NCI-H1930 (cell line): ENCODE results near the gene SOWAHB.

Source experiments
- DNase-seq, 2 experiments: peaks; one replicate each; lab custom pipeline; 2025; lab: John Stamatoyannopoulos, UW

SOWAHB gene, protein sequence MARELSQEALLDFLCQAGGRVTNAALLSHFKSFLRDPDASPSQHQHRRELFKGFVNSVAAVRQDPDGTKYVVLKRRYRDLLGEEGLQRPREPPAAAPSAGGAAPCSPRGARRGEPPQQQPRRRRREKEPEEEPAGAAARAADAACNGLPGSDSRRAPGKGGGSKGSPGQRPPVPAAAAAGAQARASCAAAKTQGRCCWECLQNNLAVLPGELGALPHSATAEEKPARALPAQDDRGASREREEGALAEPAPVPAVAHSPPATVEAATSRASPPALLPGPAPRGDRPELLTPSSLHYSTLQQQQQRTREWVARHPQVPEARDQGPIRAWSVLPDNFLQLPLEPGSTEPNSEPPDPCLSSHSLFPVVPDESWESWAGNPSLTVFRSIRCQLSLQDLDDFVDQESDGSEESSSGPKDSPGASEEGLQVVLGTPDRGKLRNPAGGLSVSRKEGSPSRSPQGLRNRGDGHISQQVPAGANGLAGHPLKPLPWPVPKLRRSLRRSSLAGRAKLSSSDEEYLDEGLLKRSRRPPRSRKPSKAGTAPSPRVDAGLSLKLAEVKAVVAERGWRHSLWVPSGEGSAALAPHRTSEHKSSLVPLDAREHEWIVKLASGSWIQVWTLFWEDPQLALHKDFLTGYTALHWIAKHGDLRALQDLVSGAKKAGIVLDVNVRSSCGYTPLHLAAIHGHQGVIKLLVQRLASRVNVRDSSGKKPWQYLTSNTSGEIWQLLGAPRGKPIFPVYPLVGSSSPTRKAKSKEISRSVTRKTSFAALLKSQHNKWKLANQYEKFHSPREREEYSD

DNA sequence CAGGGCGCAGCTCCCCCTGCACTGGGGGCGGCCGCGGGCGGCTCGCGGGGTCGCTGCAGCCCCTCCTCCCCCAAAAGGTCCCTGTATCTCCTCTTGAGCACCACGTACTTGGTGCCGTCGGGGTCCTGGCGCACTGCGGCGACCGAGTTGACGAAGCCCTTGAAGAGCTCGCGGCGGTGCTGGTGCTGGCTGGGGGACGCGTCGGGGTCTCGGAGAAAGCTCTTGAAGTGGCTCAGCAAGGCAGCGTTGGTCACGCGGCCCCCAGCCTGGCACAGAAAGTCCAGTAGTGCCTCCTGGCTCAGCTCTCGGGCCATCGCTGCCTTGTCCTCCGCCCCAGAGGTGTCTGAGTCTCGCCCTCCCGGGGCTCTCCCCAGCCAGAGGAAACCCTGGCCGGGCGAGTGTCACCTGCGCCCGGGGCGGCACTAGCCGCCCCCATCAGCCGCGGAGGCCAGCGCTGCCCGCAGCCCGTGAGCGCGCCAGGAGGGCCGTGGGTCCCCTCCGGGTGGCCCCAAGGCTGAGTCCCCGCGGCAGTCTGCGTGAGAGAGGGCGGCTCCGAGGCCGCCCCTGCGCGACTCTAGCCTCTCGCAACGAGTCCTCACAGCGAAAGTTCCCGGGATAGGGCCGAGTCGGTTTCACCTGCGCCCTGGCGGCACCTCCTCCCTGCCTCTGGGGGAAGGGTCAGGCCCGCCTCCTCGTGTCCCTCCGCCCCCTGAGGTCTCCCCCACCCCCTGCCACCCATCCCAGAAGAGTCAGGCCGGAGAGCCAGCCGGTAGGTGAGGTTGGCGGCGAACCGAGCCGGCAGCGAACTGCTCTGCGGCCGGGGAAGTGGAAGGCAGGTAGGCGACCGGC is at the start of gene SOWAHB:
Gene SOWAHB, minus strand, starts transcription at position 609 of the 849 bp plus-strand sequence. Its CDS starts 295 bp downstream, at position 314.
- DNase-seq: peak; percentile 35 to 60

DNA sequence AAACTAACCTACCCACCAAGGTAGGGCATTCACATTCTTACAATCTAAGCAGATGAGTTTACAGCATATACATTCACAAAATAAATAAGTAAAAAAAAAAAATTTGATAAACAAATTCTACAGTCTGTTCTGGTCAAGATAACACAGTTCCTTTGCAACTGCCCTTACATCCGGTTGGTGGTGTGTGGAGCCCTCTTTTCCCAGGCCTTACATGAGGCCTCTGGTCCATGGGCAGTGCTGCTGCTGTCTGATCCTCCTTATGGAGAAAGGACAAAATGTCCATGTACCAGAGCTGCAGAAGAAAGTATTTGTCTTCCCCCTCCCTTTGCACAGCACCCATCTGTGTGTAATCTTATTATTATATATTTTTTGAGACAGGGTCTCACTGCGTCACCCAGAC is 49.4 kb upstream of the SOWAHB start:
- no peak for DNase-seq

DNA sequence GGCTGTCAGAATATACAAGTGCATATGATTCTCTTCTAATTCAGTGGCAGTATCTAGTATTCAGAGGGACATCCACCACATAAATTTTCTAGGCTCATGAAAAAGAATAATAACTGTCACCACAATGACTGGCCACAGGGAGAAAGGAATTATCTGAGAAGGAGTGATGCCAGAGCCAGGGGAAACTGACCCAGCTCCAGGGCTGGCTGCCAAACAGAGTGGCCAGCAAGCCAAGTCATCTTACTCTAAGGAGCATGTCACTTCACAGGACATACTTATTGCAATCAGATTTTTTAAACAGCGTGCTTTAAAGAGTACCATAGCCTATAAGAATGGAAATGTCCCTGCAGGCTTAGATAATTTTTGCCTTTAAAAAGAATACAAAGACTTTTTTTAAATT is 45.8 kb upstream of the SOWAHB start:
- DNase-seq: no peak

DNA sequence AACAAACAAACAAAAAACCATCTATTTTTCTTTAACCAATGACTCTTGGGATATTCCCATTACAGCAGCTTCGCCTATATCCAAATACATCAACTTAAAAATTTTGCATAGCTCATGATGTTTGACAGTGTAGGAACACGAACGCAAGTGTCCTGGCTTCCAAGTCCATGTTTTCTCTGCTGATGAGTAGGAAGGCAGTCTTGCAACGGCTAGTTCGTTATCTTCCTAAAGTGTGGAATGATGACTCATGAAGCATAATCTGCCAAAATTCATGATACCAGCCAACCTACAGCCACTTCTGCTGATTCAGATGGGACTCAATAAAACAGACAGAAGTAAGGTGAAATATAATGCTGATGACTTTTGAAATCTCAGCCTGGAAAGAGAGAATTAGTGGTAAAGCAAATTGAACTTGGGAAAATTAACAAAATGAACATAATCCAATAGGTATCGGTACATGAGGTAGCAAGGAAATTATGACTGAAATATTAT is 45.2 kb upstream of the SOWAHB start:
- DNase-seq: no peak

DNA sequence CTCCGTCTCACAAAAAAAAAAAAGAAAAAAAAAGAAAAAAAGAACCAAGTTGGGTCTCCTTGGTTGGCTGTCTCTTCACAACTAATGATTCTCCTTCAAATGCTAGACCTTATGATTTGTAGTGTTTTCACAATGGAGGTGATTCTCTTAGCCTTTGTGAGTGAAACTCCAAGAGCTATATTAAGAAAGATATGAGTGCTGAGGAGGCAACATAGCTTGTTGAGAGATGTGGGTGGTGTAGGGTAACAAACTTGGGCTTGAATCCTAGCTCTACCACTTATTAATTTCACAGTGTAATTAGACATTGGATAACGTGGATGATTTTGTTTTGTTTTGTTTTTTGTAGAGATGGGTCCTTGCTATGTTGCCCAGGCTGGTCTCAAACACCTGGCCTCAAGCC is 41.2 kb upstream of the SOWAHB start:
- no peak for DNase-seq

DNA sequence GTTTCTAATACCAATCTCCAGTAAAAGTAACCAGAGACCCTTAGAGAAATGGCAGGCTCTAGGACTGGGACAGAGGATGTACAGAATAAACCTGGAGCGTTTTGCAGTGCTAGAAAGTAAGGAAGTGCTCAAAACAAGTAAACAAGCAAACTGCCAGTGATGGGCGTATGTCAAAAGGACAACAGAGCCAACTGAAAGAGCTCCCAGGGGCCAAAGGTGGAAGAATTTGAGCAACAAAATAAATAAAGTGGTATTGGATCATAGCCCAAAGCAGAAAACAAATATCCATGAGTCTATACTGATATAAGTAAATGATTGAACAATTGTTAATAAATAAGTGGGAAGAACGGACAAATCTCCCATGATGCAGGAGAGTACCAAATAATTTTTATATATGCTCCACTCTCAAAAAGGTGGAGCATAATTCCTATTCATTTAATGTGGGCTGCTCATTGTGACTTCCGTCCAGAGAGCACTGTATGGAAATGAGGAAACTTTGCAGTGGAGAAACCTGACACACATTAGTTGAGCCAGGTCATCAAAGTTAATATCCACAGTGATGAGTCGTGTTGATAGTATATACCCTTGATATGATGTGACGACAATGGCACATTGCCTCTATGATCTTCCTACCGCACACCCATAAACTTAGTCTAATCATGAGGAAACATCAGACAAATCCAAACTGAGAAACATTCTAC is 33.8 kb upstream of the SOWAHB start:
- no peak for DNase-seq

DNA sequence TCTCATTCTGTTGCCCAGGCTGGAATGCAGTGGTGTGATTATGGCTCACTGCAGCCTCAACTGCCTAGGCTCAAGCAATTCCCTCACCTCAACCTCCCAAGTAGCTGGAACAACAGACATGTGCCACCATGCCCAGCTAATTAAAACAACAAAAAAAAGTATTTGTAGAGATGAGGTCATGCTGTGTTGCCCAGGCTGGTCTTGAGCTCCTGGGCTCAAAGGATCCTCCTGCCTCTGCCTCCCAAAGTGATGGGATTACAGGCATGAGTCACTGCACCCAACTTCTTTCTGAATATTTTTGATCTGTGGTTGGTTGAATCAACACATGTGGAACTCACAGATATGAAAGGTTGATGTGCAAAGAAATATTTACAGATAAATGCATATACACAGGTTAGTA is 33.1 kb upstream of the SOWAHB start:
- no peak for DNase-seq

DNA sequence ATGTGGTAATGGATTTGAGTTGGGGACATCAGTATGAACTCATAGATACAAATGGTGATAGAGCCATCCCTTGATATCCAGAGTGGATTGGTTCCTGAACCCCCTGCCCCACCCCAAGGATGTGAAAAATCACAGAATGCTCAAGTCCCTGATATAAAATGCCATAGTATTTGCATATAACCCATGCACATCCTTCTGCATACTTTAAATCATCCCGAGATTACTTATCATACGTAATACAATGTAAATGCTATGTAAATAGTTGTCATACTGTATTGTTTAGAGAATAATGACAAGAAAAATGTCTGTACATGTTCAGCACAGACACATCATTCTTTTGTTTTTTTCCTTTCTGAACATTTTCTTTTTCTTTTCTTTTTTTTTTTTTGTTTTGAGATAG is 32.7 kb upstream of the SOWAHB start:
- DNase-seq: no peak

DNA sequence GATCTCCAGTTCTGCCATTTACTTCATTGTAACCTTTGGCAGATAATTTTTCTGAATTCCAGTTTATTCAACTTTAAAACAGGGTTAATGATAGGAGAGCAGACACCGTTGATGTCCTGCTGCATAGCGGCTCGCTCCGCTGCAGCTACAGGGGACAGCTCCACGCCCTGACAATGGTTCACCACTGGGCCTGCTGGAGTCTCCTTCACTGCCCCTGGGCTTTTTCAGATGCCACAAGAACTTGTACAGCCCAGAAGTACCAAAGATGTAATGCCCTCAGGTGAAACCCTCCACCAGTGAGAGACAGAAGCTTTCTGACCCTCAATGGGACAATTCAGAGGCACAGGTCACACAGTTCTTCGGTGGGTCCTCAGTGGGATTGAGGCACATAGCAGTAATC is 28.9 kb upstream of the SOWAHB start:
- DNase-seq: no peak

DNA sequence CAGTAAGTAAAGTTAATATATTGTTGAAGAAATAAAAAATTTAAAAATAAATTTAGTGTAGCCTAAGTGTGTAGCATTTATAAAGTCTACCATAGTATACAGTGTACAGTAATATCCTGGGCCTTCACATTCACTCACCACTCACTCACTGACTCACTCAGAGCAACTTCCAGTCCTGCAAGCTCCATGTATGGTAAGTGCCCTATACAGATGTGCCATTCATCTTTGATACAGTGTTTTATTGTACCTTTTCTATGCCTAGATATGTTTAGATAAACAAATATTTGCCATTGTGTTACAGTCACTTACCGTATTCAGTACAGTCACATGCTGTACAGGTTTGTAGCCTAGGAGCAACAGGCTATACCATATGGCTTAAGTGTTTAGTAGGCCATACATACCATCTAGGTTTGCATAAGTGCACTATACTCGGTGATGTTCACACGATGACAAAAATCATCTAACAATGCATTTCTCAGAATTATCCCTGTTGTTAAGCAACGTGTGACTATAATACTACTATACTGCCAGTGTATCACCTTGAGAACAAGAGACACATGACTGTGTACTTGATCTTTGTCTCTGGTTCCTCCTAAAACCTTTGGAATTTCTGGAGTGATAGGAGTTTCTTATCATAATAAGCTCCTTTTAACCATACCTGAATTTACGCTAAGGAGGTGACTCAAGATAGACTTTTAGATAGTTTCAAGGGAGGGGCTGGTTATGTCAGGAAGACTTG is 25.8 kb upstream of the SOWAHB start:
- no peak for DNase-seq

DNA sequence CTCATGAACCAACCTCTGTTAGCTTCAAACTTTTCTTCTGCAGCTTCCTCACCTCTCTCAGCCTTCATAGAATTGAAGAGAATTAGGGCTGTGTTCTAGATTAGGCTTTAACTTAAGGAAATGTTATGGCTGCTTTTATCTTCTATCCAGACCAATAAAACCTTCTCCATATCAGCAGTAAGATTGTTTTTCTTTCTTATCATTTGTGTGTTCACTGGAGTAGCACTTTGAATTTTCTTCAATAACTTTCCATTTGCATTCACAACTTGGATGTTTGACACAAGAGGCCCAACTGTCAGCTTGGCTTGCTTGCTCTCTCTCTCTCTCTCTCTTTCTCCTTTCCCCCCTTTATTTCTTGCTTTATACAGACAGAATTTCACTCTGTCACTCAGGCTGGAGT is 22.8 kb upstream of the SOWAHB start:
- no peak for DNase-seq

DNA sequence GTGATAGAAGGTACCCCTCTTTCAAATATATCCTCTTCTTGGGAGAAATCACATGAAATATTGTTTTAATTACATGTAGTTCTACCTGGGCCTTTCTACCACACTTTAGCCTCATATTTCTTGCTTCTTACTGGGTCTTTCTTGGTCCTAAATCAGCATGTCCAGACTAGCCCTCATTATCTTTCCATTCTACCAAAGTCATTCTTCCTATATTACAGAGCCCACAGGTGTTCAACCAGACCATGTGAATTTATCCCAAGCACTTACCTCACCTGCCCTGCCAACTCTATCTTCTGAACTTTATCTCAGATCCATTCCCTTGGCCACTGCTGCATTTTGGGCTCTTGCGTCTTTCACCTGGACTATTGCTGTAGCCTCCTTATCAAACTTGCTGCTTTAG is 11.8 kb upstream of the SOWAHB start:
- DNase-seq: no peak

DNA sequence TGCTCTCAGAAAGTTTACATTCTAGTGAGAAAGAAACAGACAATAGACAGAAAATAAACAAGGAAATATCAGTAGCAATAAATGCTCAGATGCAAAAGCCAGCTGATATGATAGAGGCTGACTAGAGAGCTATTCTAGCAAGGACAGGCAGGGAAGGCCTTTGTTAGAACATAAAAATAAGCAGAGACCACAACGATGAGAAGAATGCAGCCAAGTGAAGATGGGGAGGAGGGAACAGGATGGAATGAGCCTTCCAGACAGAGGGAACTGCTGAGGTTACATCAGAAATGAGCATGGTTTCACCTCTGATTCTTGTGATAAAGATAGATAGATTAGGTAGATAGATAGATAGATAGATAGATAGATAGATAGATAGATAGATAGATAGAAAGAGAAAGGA is 7.6 kb upstream of the SOWAHB start:
- DNase-seq: no peak

DNA sequence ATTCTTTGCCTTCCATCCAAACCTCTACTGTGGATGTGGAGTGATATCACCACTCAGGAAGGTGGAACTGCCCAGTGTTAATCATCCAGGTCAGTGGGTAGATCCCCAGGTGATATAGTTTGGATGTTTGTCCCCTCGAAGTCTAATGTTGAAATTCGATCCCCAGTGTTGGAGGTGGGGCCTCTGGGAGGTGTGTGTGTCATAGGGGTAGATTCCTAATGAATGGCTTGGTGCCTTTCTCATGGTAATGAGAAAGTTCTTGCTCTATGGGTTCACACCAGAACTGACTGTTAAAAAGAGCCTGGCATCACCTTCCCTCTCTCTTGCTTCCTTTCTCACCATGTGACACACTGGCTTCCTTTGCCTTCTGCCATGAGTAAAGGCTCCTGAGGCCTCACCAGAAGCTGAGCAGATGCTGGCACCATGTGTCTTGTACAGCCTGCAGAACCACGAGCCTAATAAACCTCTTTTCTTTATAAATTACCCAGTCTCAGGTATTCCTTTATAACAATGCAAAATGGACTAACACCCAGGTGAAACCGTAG is 6.8 kb upstream of the SOWAHB start:
- no peak for DNase-seq

DNA sequence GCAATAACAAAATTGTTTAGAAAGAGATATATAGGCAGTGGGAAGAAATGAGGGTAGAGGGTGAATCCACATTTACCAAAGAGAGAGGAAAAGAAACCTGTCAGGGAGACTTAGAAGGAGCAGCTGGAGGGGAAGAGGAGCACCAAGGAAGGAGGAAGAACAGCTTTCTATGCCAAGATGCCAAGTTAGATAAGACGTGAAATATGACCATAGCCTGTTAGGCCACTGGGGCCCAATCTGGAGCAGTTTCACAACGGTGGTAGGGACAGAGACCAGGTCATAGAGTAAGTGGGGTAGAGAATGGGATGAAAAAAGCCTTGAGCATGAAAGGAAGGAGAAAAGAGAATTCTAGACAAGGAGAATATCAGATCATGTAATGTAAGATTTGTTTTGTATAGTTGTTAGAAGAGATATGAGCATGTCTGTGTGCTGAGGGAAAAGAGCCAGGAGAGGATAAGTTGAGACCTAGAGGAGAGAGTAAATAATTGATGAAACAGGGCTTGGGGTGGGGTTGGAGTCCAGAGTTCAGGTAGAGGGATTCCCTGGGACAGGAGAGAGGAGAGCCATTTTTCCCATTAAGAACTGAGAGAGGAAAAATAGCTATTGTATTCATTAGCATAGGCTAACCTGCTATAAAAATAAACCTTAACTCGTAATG is 4.4 kb upstream of the SOWAHB start:
- no peak for DNase-seq

DNA sequence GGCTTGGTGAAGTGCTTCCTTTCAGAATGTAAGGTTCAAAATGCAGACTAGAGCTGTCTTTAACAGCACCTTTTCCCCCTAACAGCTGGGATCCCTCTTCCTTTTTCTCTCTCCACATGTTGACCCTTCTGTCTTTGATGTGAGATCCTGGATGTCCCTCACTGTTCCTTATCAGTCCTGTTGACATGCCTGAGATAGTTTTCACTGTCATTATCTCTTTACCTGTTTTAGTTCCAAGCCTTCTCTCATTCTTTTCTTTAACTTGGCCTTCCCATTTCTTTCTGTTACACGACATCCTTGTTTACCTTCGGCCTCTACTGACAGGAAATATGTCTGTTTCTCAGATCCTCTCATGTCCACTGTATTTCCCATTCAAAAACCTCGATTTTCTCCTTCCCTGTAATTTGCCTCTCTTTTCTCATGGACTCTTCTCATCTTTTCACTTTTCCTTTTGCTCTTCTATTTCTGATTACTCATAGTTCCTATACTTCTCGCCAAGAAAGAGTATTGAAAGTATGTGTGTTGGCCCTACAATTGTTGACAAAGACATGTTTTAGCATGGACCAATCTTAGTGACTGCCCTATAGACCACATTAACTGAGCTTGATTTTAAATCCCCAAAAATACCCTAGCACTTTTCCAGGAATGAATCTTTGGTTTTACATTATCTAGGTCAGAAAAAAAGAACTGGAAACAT is 1.2 kb upstream of the SOWAHB start:
- DNase-seq: no peak

DNA sequence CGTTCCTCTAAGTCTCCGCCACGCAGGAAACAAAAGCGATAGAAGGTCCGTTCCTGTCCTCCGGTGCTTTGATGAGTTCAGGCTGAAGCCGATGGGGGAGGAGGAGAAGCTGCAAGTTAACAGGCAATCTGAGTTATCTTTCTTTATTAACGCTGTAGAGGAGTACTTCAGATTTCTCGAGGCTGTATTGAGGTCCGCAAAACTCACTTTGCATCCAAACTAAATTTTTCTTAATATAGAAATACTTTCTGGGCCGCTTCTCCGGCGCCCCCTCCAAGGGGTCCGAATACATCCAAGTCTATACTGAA is 395 bp upstream of the SOWAHB start:
- no peak for DNase-seq

DNA sequence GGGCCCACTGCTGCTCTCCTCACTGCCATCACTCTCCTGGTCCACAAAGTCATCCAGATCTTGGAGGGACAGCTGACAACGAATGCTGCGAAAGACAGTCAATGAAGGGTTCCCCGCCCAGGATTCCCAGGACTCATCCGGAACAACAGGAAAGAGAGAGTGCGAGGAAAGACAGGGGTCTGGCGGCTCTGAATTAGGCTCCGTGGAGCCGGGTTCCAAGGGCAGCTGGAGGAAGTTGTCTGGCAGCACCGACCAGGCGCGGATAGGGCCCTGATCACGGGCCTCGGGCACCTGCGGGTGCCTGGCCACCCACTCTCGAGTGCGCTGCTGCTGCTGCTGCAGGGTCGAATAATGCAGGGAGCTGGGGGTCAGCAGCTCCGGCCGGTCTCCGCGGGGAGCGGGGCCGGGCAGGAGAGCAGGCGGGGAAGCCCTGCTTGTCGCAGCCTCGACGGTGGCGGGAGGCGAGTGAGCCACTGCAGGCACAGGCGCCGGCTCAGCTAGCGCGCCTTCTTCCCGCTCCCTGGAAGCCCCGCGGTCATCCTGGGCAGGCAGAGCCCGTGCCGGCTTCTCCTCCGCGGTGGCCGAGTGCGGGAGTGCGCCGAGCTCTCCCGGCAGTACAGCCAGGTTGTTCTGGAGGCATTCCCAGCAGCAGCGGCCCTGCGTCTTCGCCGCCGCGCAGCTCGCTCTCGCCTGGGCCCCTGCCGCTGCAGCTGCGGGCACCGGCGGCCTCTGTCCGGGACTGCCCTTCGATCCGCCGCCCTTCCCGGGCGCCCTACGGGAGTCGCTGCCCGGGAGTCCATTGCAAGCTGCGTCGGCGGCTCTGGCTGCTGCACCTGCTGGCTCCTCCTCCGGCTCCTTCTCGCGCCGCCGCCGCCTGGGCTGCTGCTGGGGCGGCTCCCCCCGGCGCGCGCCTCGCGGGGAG is 1.1 kb downstream of the SOWAHB start:
- no peak for DNase-seq

DNA sequence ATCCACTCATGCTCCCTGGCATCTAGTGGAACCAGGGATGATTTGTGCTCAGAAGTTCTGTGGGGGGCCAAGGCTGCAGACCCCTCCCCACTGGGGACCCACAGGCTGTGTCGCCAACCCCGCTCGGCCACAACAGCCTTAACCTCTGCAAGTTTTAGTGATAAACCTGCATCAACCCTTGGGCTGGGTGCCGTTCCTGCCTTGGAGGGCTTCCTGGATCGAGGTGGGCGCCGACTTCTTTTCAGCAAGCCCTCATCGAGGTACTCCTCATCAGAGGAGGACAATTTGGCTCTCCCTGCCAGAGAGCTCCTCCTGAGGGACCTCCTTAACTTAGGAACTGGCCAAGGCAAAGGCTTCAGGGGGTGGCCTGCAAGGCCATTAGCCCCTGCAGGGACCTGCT is 1.9 kb downstream of the SOWAHB start:
- DNase-seq: no peak
